ENCODE data around the gene PCK1.

- TF ChIP-seq CTCF (conservative IDR thresholded peaks at IDR 0.05 in 1 of 2, IDR thresholded peaks at IDR 0.05 in 1 of 2; ENCODE audit: low read depth in 1 of 2, low read length in 2 of 2), result no peak
- no peak for TF ChIP-seq EZH2 (IDR thresholded peaks at IDR 0.05; ENCODE audit: low read length, missing control alignments)
These were observed 21.0 kb upstream of the PCK1 start for GRCh38 chr20:57539889-57540288.

Data from fibroblast of lung (primary cell).